ENCODE measurements around the gene NOX1. TPM values are rescaled to one million over a fixed set of nuclear protein-coding genes. Genes with fewer than 3 reads are reported as not detected.

The NOX1 gene
- total RNA-seq, 1 experiment from 2014 or later, result 13.2 TPM

GRCh38 chrX:100864657-100865391, 9.3 kb downstream of the NOX1 start:
- Histone ChIP-seq H3K4me3 (ENCODE audit: low read depth, low read length) (no peak overlapping the region), H3K4me1 (no peaks in the 10 kb centered on the region), H3K9me3 (no peaks in the 10 kb centered on the region), H3K27me3 (replicated peaks; ENCODE audit: control insufficient read depth, insufficient read depth, low read length) (no peaks in the 10 kb centered on the region), H3K36me3 (ENCODE audit: control insufficient read depth, insufficient read depth, low read length) (no peaks in the 10 kb centered on the region)
- intact Hi-C loops (cut with micrococcal nuclease; ENCODE audit: unreplicated experiment), result no loop called here
- TF ChIP-seq CTCF (IDR thresholded peaks at IDR 0.05; ENCODE audit: insufficient read depth in 1 of 2, low read depth in 1 of 2, low read length in 1 of 2, severe bottlenecking in 1 of 2, unreplicated experiment in 1 of 2), result no peak
- BruUV-seq (replicated peaks), result no TSS peak
- no peak for DNase-seq
- Mint-ChIP-seq H3K27ac (ENCODE audit: unreplicated experiment) (no peak overlapping the region), H3K36me3 (ENCODE audit: insufficient read depth, unreplicated experiment) (peaks cover 12% of the 10 kb centered on the region), H3K4me3 (ENCODE audit: unreplicated experiment) (no peak overlapping the region), H3K4me1 (ENCODE audit: low read depth, unreplicated experiment) (peaks cover 7% of the 10 kb centered on the region), H3K27me3 (ENCODE audit: insufficient read depth, unreplicated experiment) (no peaks in the 10 kb centered on the region), H3K9me3 (ENCODE audit: unreplicated experiment) (no peaks in the 10 kb centered on the region)
- CTCF ChIA-PET, result no interaction called here
- POLR2A ChIA-PET, result no interaction called here

GRCh38 chrX:100863326-100863864, 10.8 kb downstream of the NOX1 start:
- ChIA-PET POLR2A (no interaction called here), CTCF (no interaction called here)
- H3K36me3 ChIP-seq (ENCODE audit: control insufficient read depth, insufficient read depth, low read length), result no peaks in the 10 kb centered on the region
- TF ChIP-seq CTCF (IDR thresholded peaks at IDR 0.05; ENCODE audit: insufficient read depth in 1 of 2, low read depth in 1 of 2, low read length in 1 of 2, severe bottlenecking in 1 of 2, unreplicated experiment in 1 of 2), result no peak
- intact Hi-C loops (cut with micrococcal nuclease; ENCODE audit: unreplicated experiment), result no loop called here
- no peak overlapping the region for H3K4me3 ChIP-seq (ENCODE audit: low read depth, low read length)
- Mint-ChIP-seq H3K27me3 (ENCODE audit: insufficient read depth, unreplicated experiment) (no peaks in the 10 kb centered on the region), H3K36me3 (ENCODE audit: insufficient read depth, unreplicated experiment) (peaks cover 12% of the 10 kb centered on the region), H3K9me3 (ENCODE audit: unreplicated experiment) (no peaks in the 10 kb centered on the region), H3K4me3 (ENCODE audit: unreplicated experiment) (no peak overlapping the region), H3K4me1 (ENCODE audit: low read depth, unreplicated experiment) (peaks cover 7% of the 10 kb centered on the region), H3K27ac (ENCODE audit: unreplicated experiment) (no peak overlapping the region)
- H3K27me3 ChIP-seq (replicated peaks; ENCODE audit: control insufficient read depth, insufficient read depth, low read length), result no peaks in the 10 kb centered on the region
- H3K9me3 ChIP-seq, result no peaks in the 10 kb centered on the region
- no peaks in the 10 kb centered on the region for H3K4me1 ChIP-seq
- DNase-seq, result no peak
- BruUV-seq (replicated peaks), result no TSS peak

GRCh38 chrX:100852810-100853209, 21.3 kb downstream of the NOX1 start:
- H3K36me3 Mint-ChIP-seq (ENCODE audit: insufficient read depth, unreplicated experiment), result peaks cover 8% of the 10 kb centered on the region
- intact Hi-C loops (cut with micrococcal nuclease; ENCODE audit: unreplicated experiment), result no loop called here
- no peak overlapping the region for H3K4me3 Mint-ChIP-seq (ENCODE audit: unreplicated experiment)
- no peak overlapping the region for H3K4me3 ChIP-seq (ENCODE audit: low read depth, low read length)
- H3K4me1 Mint-ChIP-seq (ENCODE audit: low read depth, unreplicated experiment), result no peaks in the 10 kb centered on the region
- no peaks in the 10 kb centered on the region for H3K27me3 ChIP-seq (replicated peaks; ENCODE audit: control insufficient read depth, insufficient read depth, low read length)
- H3K4me1 ChIP-seq, result no peaks in the 10 kb centered on the region
- TF ChIP-seq CTCF (IDR thresholded peaks at IDR 0.05; ENCODE audit: insufficient read depth in 1 of 2, low read depth in 1 of 2, low read length in 1 of 2, severe bottlenecking in 1 of 2, unreplicated experiment in 1 of 2), result no peak
- no peak for DNase-seq
- H3K27ac Mint-ChIP-seq (ENCODE audit: unreplicated experiment), result no peak overlapping the region
- H3K9me3 ChIP-seq, result no peaks in the 10 kb centered on the region
- ChIA-PET CTCF (no interaction called here), POLR2A (no interaction called here)
- H3K9me3 Mint-ChIP-seq (ENCODE audit: unreplicated experiment), result no peaks in the 10 kb centered on the region
- no peaks in the 10 kb centered on the region for H3K27me3 Mint-ChIP-seq (ENCODE audit: insufficient read depth, unreplicated experiment)
- no peaks in the 10 kb centered on the region for H3K36me3 ChIP-seq (ENCODE audit: control insufficient read depth, insufficient read depth, low read length)
- no TSS peak for BruUV-seq (replicated peaks)

Data from Caco-2 (cell line).